Muscle of leg (tissue), 11 donors: ENCODE results near the gene RGS12. TPM values are rescaled to one million over a fixed set of nuclear protein-coding genes. Genes with fewer than 3 reads are reported as not detected.

ENCODE experiments used
- DNase-seq: peaks from one replicate; pipeline ENCODE4 v3.0.0; 2013
- H3K27ac ChIP-seq: one replicate; pipeline ENCODE4 v1.5.1; 2013; ENCODE audit warnings: mild to moderate bottlenecking, low read length, control low read depth
- H3K27me3 ChIP-seq: one replicate; pipeline ENCODE4 v1.6.1; 2013; ENCODE audit warnings: low read length; ENCODE audit not compliant: control insufficient read depth, insufficient read depth
- H3K36me3 ChIP-seq: one replicate; pipeline ENCODE4 v1.6.1; 2013; ENCODE audit warnings: low read length; ENCODE audit not compliant: control insufficient read depth, insufficient read depth
- H3K4me1 ChIP-seq: one replicate; pipeline ENCODE4 v1.6.1; 2013; ENCODE audit warnings: low read length; ENCODE audit not compliant: control insufficient read depth, insufficient read depth
- H3K4me3 ChIP-seq: one replicate; pipeline ENCODE4 v1.5.1; 2013; ENCODE audit warnings: low read length, control low read depth
- H3K9me3 ChIP-seq: replicated peaks from 2 replicates; pipeline ENCODE4 v1.6.1; 2013; ENCODE audit warnings: low read depth, low read length; ENCODE audit not compliant: control insufficient read depth
- WGBS: methylation state at CpG from one replicate; pipeline ENCODE4 v1.1.5; 2013; ENCODE audit warnings: missing lambda C conversion rate; ENCODE audit not compliant: insufficient coverage; 5-methylcytosine and 5-hydroxymethylcytosine counted together
- polyA plus RNA-seq, 8 donors: library from polyadenylated mRNA; unstranded; fragments of 120-200 nt; gene quantifications; one replicate each; pipeline versions ENCODE4 v1.2.1 to v1.2.3, GENCODE V29; 2013; ENCODE audit warnings: inconsistent platforms in 1 of 8, low replicate concordance in 1 of 8; ENCODE audit not compliant: insufficient read length in 8 of 8, insufficient read depth in 1 of 8
- total RNA-seq: library from RNA; stranded (reverse); fragments of 120-200 nt; gene quantifications from one replicate; pipeline ENCODE4 v1.2.4, GENCODE V29; 2013

RGS12 gene
- total and polyA plus RNA-seq, 9 donors, result 25.2 to 49.2 (median 34.6) TPM

- H3K4me3 ChIP-seq, result no peak overlapping the region
- H3K4me1 ChIP-seq, result peaks cover 23% of the 10 kb centered on the region
- H3K27ac ChIP-seq, result peak overlapping the region; percentile 62
- WGBS, result 60% methylated on average over 10 of the region's 14 CpGs
- no peaks in the 10 kb centered on the region for H3K27me3 ChIP-seq
- DNase-seq, result peak; percentile 68
- H3K36me3 ChIP-seq, result peaks cover 32% of the 10 kb centered on the region
- peaks cover 4% of the 10 kb centered on the region for H3K9me3 ChIP-seq
Measured at GRCh38 chr4:3321295-3321889, 28.6 kb downstream of the RGS12 start.

- peaks cover 23% of the 10 kb centered on the region for H3K4me1 ChIP-seq
- WGBS, result 50% methylated on average over 1 of the region's 10 CpGs
- peak overlapping the region; percentile 35 for H3K27ac ChIP-seq
- no peak overlapping the region for H3K4me3 ChIP-seq
- no peak for DNase-seq
- H3K27me3 ChIP-seq, result no peaks in the 10 kb centered on the region
- peaks cover 4% of the 10 kb centered on the region for H3K9me3 ChIP-seq
- H3K36me3 ChIP-seq, result peaks cover 25% of the 10 kb centered on the region
Measured at GRCh38 chr4:3322059-3322550, 29.3 kb downstream of the RGS12 start.

- WGBS, result 87% methylated on average over 7 of the region's 21 CpGs
- no peak for DNase-seq
- Histone ChIP-seq H3K9me3 (peaks cover 4% of the 10 kb centered on the region), H3K27ac (no peak overlapping the region), H3K4me3 (no peak overlapping the region), H3K36me3 (peaks cover 15% of the 10 kb centered on the region), H3K4me1 (peaks cover 23% of the 10 kb centered on the region), H3K27me3 (no peaks in the 10 kb centered on the region)
Measured at GRCh38 chr4:3323071-3323481, 30.3 kb downstream of the RGS12 start.

GRCh38 chr4:3324093-3324815, 31.4 kb downstream of the RGS12 start:
- no peak for DNase-seq
- peaks cover 11% of the 10 kb centered on the region for H3K36me3 ChIP-seq
- peaks cover 4% of the 10 kb centered on the region for H3K9me3 ChIP-seq
- H3K27me3 ChIP-seq, result no peaks in the 10 kb centered on the region
- peaks cover 28% of the 10 kb centered on the region for H3K4me1 ChIP-seq
- no peak overlapping the region for H3K4me3 ChIP-seq
- H3K27ac ChIP-seq, result no peak overlapping the region
- 87% methylated on average over 17 of the region's 18 CpGs for WGBS

- Histone ChIP-seq H3K4me1 (peaks cover 14% of the 10 kb centered on the region), H3K4me3 (no peak overlapping the region), H3K27me3 (no peaks in the 10 kb centered on the region), H3K27ac (no peak overlapping the region), H3K9me3 (peaks cover 7% of the 10 kb centered on the region), H3K36me3 (peaks cover 5% of the 10 kb centered on the region)
- DNase-seq, result no peak
- WGBS, result 78% methylated on average over 3 of the region's 10 CpGs
Measured at GRCh38 chr4:3328814-3329663, 36.2 kb downstream of the RGS12 start.

GRCh38 chr4:3329887-3330286, 37.1 kb downstream of the RGS12 start:
- Histone ChIP-seq H3K9me3 (peaks cover 7% of the 10 kb centered on the region), H3K27ac (no peak overlapping the region), H3K36me3 (peaks cover 5% of the 10 kb centered on the region), H3K4me3 (no peak overlapping the region), H3K4me1 (peaks cover 14% of the 10 kb centered on the region), H3K27me3 (no peaks in the 10 kb centered on the region)
- 67% methylated on average over 1 of the region's 3 CpGs for WGBS
- peak; percentile 61 for DNase-seq

- H3K9me3 ChIP-seq, result peaks cover 5% of the 10 kb centered on the region
- no peaks in the 10 kb centered on the region for H3K27me3 ChIP-seq
- H3K36me3 ChIP-seq, result peaks cover 5% of the 10 kb centered on the region
- DNase-seq, result no peak
- H3K27ac ChIP-seq, result peak overlapping the region; percentile 57
- H3K4me3 ChIP-seq, result no peak overlapping the region
- 57% methylated on average over 1 of the region's 5 CpGs for WGBS
- peaks cover 18% of the 10 kb centered on the region for H3K4me1 ChIP-seq
Measured at GRCh38 chr4:3330707-3331106, 37.9 kb downstream of the RGS12 start.

- Histone ChIP-seq H3K27me3 (no peaks in the 10 kb centered on the region), H3K4me1 (peaks cover 18% of the 10 kb centered on the region), H3K27ac (peak overlapping the region; percentile 82), H3K36me3 (peaks cover 5% of the 10 kb centered on the region), H3K9me3 (peaks cover 3% of the 10 kb centered on the region), H3K4me3 (no peak overlapping the region)
- WGBS, result 86% methylated on average over 18 of the region's 23 CpGs
- DNase-seq, result no peak
Measured at GRCh38 chr4:3331511-3332394, 38.9 kb downstream of the RGS12 start.

- H3K36me3 ChIP-seq, result peaks cover 5% of the 10 kb centered on the region
- peaks cover 18% of the 10 kb centered on the region for H3K4me1 ChIP-seq
- 89% methylated on average over 3 of the region's 9 CpGs for WGBS
- H3K9me3 ChIP-seq, result peaks cover 3% of the 10 kb centered on the region
- H3K4me3 ChIP-seq, result no peak overlapping the region
- H3K27ac ChIP-seq, result peak overlapping the region; percentile 82
- H3K27me3 ChIP-seq, result no peaks in the 10 kb centered on the region
- DNase-seq, result no peak
Measured at GRCh38 chr4:3332498-3332897, 39.7 kb downstream of the RGS12 start.
